SK-N-SH treated with all-trans-retinoic acid at 6 μM for 48 hours (cell line): ENCODE results near the gene TRIML1.

Experiments
- CSDC2 ChIP-seq: fragments of 250-450 bp; sonication (Bioruptor Pico); IDR thresholded peaks from 2 replicates; pipeline ENCODE4 v1.5.0; 2020; ENCODE audit warnings: mild to moderate bottlenecking, moderate library complexity
- ESRRG ChIP-seq: fragments of 250-450 bp; sonication (Bioruptor Pico); IDR thresholded peaks from 2 replicates; pipeline ENCODE4 v1.6.1; 2021; ENCODE audit warnings: mild to moderate bottlenecking
- GLIS3 ChIP-seq: fragments of 250-450 bp; sonication (Bioruptor Pico); IDR thresholded peaks from 2 replicates; pipeline ENCODE4 v1.5.0; 2020; ENCODE audit warnings: mild to moderate bottlenecking, moderate library complexity
- RARB ChIP-seq: fragments of 250-450 bp; sonication (Bioruptor Pico); IDR thresholded peaks from 2 replicates; pipeline ENCODE4 v1.8.0; 2021; ENCODE audit warnings: mild to moderate bottlenecking, moderate library complexity
- ZNF565 ChIP-seq: fragments of 450-650 bp; formaldehyde crosslinking; conservative IDR thresholded peaks from 2 replicates; pipeline ENCODE4 v1.5.0; 2020; ENCODE audit warnings: low read depth, mild to moderate bottlenecking, moderate library complexity
- ZNF70 ChIP-seq: fragments of 450-650 bp; formaldehyde crosslinking; IDR thresholded peaks from 2 replicates; pipeline ENCODE4 v1.5.0; 2020; ENCODE audit warnings: mild to moderate bottlenecking, moderate library complexity
- ZNF8 ChIP-seq: fragments of 450-650 bp; formaldehyde crosslinking; IDR thresholded peaks from 2 replicates; pipeline ENCODE4 v1.5.0; 2020; ENCODE audit warnings: mild to moderate bottlenecking, moderate library complexity
- TF ChIP-seq, protein P1 (sequence below): fragments of 250-450 bp; sonication (Bioruptor Pico); IDR thresholded peaks from 2 replicates; pipeline ENCODE4 v1.8.0; 2021; ENCODE audit warnings: low read depth, mild to moderate bottlenecking, moderate library complexity, borderline replicate concordance
- TF ChIP-seq, protein P2 (sequence below): fragments of 250-450 bp; sonication (Bioruptor Pico); IDR thresholded peaks from 2 replicates; pipeline ENCODE4 v1.5.1; 2021; ENCODE audit warnings: mild to moderate bottlenecking, moderate library complexity
- TF ChIP-seq, protein P3 (sequence below): fragments of 250-450 bp; sonication (Bioruptor Pico); IDR thresholded peaks from 2 replicates; pipeline ENCODE4 v1.5.0; 2020; ENCODE audit warnings: mild to moderate bottlenecking, moderate library complexity

DNA sequence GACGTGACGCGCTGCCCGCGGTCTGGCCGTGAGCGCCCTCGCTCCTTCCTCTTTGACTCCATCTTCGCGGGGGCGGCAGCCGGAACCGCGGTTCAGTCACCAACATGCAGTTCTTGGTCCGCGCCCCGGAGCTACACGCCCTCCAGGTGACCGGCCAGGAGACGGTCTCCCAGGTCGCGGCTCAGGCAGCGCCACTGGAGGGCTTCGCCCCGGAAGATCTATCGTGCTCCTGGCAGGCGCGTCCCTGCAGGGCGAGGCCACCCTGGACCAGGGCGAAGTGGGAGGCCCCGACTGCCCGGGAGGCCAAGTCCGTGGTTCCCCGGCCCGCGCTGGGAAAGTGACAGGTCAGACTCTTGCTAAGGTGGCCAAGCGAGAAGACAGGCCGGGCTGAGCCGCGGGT is 32.8 kb upstream of the TRIML1 start:
- TF ChIP-seq GLIS3 (CRISPR knock-in tag) (no peak), ZNF565 (CRISPR knock-in tag) (no peak), ZNF70 (CRISPR knock-in tag) (no peak), ESRRG (no peak), RARB (no peak), ZNF8 (CRISPR knock-in tag) (no peak), CSDC2 (CRISPR knock-in tag) (no peak)
- TF ChIP-seq, protein P1, sequence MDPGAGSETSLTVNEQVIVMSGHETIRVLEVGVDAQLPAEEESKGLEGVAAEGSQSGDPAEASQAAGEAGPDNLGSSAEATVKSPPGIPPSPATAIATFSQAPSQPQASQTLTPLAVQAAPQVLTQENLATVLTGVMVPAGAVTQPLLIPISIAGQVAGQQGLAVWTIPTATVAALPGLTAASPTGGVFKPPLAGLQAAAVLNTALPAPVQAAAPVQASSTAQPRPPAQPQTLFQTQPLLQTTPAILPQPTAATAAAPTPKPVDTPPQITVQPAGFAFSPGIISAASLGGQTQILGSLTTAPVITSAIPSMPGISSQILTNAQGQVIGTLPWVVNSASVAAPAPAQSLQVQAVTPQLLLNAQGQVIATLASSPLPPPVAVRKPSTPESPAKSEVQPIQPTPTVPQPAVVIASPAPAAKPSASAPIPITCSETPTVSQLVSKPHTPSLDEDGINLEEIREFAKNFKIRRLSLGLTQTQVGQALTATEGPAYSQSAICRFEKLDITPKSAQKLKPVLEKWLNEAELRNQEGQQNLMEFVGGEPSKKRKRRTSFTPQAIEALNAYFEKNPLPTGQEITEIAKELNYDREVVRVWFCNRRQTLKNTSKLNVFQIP (CRISPR knock-in tag), result no peak
- TF ChIP-seq, protein P2, sequence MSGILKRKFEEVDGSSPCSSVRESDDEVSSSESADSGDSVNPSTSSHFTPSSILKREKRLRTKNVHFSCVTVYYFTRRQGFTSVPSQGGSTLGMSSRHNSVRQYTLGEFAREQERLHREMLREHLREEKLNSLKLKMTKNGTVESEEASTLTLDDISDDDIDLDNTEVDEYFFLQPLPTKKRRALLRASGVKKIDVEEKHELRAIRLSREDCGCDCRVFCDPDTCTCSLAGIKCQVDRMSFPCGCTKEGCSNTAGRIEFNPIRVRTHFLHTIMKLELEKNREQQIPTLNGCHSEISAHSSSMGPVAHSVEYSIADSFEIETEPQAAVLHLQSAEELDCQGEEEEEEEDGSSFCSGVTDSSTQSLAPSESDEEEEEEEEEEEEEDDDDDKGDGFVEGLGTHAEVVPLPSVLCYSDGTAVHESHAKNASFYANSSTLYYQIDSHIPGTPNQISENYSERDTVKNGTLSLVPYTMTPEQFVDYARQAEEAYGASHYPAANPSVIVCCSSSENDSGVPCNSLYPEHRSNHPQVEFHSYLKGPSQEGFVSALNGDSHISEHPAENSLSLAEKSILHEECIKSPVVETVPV, result no peak
- TF ChIP-seq, protein P3, sequence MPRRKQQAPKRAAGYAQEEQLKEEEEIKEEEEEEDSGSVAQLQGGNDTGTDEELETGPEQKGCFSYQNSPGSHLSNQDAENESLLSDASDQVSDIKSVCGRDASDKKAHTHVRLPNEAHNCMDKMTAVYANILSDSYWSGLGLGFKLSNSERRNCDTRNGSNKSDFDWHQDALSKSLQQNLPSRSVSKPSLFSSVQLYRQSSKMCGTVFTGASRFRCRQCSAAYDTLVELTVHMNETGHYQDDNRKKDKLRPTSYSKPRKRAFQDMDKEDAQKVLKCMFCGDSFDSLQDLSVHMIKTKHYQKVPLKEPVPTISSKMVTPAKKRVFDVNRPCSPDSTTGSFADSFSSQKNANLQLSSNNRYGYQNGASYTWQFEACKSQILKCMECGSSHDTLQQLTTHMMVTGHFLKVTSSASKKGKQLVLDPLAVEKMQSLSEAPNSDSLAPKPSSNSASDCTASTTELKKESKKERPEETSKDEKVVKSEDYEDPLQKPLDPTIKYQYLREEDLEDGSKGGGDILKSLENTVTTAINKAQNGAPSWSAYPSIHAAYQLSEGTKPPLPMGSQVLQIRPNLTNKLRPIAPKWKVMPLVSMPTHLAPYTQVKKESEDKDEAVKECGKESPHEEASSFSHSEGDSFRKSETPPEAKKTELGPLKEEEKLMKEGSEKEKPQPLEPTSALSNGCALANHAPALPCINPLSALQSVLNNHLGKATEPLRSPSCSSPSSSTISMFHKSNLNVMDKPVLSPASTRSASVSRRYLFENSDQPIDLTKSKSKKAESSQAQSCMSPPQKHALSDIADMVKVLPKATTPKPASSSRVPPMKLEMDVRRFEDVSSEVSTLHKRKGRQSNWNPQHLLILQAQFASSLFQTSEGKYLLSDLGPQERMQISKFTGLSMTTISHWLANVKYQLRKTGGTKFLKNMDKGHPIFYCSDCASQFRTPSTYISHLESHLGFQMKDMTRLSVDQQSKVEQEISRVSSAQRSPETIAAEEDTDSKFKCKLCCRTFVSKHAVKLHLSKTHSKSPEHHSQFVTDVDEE (CRISPR knock-in tag), result no peak
